Measurements from ENCODE around the gene PCP4L1.

PCP4L1 gene

GRCh38 chr1:161324020-161324419 is 65.5 kb downstream of the PCP4L1 start:
- DNase-seq, result no peak

GRCh38 chr1:161330346-161330745 is 71.8 kb downstream of the PCP4L1 start:
- DNase-seq, result no peak

- no peak for DNase-seq
Observed at GRCh38 chr1:161333166-161333565, 74.6 kb downstream of the PCP4L1 start.

All from NCI-H69 (cell line).